Activated naive CD4-positive, alpha-beta T cell treated with anti-CD3 and anti-CD28 coated beads, Interleukin-2, amount 50 U/mL, for 16 hours (primary cell): Measurements from ENCODE around the gene PHLDB2.

Experiments
- DNase-seq: peaks from one replicate; pipeline ENCODE4 v3.0.0-alpha.2; 2020

Gene PHLDB2

DNA sequence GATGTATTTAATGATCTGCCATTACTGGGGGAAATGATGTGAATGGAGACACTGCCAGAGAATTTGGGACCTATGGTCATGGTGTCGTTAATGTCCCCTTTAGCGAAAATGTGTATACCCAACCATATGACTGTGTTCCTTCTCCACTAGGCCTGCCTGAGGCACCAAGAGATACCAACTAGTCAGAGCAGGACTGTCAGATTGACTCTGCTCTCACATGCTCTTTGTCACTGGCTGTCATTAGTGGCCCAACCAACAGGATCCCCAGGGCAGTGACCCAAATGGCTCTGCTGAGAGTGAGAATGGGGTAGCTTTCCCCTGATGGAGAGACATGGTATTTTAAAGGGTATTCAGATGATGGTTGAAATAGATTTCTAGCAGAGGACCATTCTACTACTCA is 142.5 kb downstream of the PHLDB2 start:
- no peak for DNase-seq

DNA sequence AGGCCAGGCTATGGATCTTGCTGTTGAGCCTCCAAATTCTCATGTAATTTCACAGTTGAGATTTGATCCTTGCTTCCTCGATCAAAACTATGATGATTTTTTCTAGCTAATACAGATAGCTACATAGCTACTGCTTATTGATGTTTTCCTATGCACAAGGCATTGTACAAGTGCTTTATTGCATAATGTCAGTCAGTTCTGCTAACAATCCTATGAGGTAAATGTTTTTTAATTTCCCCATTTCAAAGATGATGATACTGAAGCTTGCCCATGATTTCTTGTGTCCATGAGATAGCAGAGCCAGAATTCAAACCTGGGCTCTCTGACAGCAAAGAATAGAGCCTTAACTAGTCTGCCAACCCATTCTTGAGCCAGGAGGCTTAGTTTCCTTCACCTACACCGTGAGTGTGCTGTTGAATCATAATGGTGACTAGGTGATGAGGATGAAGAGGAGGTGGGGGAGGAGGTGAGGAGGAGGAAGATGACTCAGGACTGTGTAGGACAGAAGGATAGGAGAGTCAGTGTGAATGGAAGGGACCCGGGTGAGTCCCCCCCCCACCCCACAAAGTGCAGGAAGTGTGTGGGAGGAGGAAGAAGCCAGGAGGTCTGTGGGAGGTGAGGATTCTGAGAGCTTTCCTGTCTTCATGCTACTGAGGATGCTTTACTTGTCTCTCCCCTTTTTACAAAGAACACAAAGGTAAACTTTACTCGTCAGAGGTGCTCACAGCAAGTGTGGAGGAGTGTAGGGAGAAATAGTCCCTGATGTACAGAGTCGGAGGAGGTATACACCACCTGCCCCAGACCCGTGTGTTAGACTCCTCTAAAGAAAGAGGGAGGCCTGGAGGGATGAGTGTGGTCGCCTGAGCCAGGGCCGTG is 143.3 kb downstream of the PHLDB2 start:
- peak; percentile 58 for DNase-seq

DNA sequence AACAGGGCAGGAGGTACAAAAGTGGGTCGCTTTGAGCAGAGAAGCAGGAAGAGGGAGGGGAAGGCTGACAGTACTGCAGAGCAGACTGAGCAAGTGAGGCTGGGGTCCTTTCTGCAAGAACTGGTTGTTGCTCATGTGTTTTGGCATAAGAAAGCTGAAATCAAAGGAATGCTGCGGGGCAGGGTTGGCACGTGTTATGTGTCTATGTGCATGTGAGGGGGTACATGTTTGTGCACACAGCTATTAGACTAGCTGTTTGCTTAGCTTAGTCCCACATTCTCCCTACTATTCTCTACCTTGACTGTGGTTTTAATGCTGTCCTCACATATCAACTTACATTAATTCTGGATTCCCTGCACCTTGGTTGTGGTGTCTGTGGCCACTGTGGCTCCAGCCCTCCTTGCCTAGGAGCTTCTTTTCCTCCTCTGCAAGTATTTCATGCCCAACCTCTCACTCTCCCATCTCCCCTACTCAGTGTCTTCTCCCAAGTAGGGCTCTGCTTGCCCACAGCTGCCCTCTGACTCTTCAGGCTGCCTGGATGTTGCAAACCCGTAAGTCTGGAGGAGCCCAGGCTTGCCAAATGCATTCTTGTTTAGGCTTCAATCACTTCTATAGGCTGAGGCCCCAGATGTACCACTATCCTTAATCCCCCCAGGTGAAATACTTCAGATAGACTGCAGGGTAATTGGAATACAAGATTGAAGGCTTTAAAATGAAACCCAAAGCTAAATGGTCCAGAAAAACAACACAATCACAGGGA is 144.4 kb downstream of the PHLDB2 start:
- no peak for DNase-seq

DNA sequence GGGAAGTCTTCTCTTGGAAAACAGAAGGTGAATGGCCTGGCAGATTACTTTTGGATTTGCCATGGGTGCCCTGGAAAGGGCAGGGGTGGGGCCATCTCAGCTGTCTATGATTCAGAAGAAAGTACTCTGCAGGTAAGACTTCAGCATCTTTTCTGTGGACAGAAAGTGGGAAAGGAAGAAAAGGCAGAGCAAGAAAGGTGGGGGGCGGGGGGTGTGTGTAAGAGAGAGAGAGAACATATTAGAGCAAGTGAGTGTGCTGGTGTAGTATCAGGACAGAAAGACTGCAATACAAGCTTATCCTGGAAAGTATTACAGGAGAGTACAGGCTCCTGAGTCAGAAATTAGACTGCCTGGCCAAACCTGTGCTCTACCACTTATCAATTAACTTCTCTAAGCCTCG is 145.1 kb downstream of the PHLDB2 start:
- no peak for DNase-seq

DNA sequence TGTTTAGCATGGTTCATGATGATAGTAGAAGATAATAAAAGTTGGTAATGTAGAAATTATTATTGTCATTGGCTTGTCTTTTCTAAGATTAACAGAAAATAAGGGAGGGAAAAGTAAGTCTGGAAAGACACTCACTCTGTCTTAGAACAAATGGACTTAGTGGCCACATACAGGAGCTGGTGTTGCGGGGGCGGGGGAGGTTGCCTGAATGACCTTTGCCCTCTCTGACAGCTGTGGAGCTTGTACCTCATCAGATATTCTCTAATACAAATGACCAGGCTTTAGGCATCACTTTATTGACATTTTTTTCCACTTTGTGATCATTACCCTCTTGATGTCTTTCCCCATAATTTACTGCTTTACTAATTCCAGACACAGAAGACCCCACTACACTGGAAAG is 145.6 kb downstream of the PHLDB2 start:
- DNase-seq = no peak

DNA sequence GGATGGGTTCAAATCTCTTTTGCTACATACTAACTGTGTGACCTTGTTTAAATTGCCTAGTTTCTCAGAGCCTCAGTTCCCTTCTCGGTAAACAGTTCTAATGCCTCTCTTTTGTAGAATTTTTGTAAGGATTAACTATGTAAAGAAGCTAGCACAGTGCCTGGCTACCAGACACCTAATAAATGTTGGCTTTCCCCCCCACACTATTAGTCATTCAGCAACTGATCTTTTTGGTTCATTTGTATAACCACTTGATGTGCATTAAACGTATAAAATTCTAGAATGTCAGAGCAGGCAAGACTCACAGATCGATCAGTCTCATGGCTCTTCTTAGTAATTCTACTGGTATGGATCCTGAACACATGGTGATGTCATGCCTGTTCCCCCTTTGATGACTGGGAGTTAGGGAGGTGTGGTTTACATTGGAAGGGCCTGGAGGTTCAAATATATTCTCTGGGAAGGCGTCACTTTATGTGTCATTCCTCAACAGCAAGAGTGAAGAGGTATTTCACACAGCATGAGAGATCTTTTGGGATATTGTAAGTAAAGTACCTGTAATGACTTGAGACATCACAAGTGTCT is 146.1 kb downstream of the PHLDB2 start:
- no peak for DNase-seq

DNA sequence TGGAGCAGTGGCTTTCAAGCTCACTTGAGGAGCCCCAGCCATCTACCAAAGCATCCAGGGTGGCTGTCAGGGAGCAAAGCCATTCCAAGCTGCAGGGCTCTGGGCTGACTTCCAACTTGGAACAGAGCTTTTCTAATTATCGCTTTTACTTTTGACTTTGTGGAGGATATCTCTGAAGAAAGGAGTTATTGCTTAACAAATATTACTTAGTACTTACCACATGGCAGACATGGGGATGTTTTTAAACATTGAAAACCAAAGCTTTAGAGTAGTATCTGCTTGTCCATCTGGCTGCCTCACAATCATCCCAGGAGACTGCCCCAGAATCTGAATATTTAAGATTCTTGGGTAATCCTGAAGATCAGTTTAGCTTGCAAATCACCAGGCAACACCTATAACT is 148.6 kb downstream of the PHLDB2 start:
- no peak for DNase-seq

DNA sequence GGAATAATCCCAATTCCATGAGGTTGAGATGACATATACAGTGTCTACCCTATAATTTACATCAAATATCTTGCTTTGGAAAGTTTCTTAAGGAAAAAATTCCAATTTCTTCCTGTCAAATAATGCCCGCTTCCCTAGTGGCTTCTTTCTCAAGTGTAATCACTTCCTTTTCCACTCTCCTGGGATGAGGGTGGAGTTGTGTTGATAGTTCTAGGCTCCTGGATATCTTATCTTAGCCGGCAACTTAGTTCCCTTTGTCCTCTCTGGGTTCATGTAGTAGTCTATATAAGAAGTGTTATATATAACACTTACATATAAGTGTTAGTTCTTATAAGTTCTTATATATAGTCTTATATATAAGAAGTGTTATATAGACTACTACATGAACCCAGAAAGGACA is 150.6 kb downstream of the PHLDB2 start:
- DNase-seq = no peak

DNA sequence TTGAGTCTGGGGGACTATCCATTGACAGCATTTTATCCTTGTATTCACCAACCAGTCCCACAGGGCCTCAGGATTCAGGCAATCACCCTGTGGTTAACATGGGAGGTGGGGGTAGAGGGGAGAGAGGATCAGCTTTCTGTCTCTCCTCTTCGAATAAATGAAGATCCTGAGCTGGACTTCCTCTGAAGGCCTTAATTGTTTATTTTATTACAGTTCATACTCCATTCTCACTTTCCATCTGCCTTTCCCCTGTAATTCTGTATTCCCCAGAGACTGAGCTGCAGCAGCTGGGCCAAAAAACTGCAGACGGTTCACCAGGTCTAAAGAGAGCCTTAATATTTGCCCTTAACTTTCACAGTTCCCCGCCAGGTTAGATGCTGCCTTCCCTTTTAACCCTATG is 151.6 kb downstream of the PHLDB2 start:
- no peak for DNase-seq

DNA sequence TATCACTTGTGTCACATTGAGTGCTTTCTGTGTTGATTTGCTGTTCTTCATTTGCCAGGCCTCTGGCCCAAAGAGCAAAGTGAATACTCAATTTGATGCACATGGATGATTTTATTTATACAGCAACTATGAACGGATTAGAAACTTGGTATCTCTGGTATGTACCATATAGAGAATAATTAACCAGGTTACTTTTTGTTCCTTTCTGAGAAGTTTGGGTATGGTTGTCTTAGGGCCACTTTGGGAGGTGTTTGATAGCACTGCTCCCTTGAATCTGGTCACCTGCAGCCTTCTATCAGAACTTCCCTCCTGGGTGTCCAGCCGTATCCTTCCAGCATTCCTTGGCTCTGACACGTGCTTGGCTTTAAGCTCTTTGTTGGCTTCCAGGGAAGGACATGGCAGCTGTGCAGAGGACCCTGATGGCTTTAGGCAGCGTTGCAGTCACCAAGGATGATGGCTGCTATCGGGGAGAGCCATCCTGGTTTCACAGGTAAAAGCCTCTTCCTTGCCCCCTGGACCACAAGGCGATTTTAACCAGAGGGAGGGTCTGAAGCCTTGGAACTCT is 152.4 kb downstream of the PHLDB2 start:
- DNase-seq = no peak

DNA sequence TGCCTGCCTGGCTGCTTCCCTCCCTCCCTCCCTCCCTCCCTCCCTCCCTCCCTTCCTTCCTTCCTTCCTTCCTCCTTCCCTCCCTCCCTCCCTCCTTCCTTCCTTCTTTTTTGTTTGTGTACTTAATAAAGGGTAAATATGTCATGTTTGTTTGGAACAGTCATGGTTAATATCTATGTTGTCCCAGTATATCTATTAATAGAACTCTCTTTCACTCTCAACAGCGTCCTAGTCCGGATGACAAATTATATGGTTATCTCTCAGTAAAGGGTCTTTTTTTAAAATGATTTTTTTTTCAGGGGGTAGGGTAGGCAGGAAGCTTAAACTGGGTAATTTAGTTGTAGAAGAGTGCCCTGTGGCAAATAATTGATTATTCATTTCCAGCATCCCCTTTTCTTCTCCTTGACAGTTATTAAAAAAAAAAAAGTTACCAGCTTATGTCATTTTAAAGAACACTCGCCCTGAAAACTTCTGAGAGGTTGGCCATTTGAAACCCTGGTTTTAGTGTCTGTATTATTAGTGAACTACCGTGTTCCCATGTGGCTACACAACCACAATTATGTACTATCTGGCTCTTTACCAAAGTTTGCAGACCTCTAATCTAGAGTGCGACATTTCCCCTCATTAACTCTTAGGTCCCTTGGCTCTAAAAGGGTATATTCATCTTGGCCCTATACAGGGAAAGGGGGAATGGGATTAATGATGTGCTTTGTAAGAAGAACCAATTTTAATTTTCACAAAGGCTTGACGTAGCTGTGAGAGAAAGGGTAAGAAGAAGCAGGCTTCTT is 153.3 kb downstream of the PHLDB2 start:
- DNase-seq = no peak

DNA sequence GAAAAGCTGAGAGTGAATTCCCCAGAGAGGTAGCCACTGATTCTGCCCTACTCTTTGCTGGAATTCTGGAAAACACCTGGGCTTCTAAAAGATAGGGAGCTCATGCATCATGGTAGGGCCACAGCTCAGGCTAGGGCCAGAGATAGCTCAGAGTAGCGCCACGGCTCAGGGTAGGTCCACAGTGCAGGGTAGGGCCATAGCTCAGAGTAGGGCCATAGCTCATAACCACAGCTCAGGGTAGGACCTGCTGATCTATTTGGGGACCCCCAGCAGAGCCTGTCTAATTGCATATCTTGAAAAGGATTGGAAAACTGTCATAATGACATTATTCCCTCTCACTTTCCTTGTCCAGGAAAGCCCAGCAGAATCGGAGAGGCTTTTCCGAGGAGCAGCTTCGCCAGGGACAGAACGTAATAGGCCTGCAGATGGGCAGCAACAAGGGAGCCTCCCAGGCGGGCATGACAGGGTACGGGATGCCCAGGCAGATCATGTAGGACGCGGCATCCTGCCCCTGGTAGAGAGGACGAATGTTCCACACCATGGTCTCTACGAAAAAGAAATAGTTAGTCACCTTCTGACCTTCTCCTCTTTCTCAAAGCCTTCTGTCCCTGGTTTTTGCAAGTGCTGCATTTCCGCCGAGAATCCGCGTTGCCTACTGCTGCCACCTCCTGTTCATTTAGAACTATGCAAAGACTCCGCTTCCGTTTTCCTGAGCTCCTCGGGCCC is 154.2 kb downstream of the PHLDB2 start:
- DNase-seq = peak; percentile 58

DNA sequence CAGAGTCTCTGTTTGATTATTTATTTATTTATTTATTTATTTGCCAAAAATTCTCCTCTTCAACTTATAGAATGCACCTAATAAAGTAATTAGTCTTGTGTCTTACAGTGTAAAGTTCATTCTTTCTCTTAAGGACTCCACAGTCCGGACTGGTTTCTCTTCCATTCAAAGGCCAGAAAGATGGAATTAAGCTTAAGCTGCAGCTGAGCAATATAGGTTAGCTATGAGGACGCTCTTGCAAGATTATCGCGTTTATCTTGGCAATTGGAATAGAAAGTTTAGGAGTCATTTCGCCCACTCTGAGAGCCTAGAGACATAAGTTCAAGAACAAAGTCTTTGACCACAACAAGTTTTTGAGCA is 154.7 kb downstream of the PHLDB2 start:
- DNase-seq = no peak

DNA sequence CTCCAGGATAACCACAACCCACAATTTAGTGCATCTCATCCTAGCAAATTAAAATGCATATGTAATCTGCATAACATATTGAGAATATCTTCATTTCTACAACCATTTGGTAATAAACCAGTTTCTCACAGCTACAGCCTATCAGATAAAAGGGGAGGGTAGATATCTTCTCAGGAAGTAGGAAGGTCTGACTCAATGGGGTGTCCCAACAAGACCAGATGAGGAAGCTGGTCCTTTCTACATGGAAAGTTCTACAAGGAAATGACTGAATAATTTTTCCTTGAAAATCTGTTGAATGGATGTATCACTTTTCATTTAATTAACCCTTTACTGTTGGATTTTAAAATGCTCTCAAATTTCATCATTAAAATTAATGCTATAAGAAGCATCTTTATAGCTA is 158.0 kb downstream of the PHLDB2 start:
- DNase-seq = no peak

DNA sequence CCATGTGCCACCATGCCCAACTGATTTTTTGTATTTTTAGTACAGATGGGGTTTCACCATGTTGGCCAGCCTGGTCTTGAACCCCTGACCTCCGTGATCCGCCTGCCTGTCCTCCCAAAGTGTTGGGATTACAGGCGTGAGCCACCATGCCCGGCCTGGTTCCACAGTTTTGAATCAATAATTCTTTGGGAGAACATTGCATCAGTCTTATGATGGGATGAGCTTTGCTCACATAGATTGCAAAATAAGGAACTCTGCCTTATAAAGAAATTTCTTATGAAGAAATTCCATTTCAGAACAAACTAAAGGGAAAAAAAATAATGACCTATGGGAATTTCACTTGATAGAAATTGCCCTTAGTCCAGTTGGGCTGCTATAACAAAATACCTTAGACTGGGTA is 159.6 kb downstream of the PHLDB2 start:
- no peak for DNase-seq

DNA sequence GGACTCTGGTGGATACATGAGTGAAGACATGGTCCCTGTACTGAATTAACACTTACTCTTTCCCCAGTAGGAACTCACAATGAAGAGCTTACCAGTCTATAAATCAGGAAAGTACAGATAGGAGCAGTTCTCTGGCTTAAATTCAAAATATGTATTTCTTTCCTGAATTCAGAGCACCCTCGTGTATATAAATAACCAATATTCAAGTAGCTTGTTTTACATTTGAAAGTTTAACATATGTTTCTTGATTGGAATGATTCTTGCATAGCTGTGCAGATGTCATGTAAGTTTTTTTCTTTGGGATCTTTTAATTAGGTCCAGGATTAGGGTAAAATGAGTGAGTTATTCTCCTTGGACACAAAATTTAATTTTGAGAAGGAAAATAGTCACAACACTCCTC is 160.7 kb downstream of the PHLDB2 start:
- DNase-seq = no peak

DNA sequence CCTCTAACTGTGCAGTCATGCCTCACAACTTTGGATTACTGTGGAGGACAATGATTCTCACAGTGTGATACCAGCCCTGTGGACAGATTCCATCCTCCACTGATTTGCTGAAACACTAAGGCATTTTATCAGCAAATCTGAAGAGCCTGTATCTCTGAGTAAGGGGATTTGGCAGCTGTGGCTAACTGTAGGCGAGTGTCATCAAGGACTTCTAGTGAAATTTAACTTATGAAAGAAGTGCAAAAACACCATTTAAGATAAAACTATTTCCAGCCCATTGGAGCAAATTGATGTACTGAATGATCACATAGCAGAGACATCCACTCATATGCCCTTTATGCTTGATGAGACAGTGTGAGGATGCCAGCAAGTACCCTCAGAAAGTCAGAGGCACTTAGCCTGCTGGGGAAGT is 161.6 kb downstream of the PHLDB2 start:
- DNase-seq = no peak
